ENCODE data around the gene BCO2.
A peak's percentile ranks its signal among the peaks of the same experiment; 100 is the strongest.

Gene BCO2

GRCh38 chr11:112174789-112175598, at the start of gene BCO2:
BCO2 (plus strand) TSS chr11:112175512; CDS start chr11:112175602, 90 bp downstream.
- peak; percentile 38 for TF ChIP-seq CTCF (IDR thresholded peaks at IDR 0.05; ENCODE audit: extremely low read depth, missing control alignments)
- peak; percentile 46 for DNase-seq (ENCODE audit: low spot score)

GRCh38 chr11:112127056-112127455, 48.3 kb upstream of the BCO2 start:
- no peak for DNase-seq (ENCODE audit: low spot score)

GRCh38 chr11:112128483-112129121, 46.7 kb upstream of the BCO2 start:
- no peak for DNase-seq (ENCODE audit: low spot score)
- no peak for TF ChIP-seq CTCF (IDR thresholded peaks at IDR 0.05; ENCODE audit: extremely low read depth, missing control alignments)

More at GRCh38 chr11:112127056-112127455, 48.3 kb upstream of the BCO2 start:
- TF ChIP-seq CTCF (IDR thresholded peaks at IDR 0.05; ENCODE audit: extremely low read depth, missing control alignments) = no peak

- no peak for TF ChIP-seq CTCF (IDR thresholded peaks at IDR 0.05; ENCODE audit: extremely low read depth, missing control alignments)
- no peak for DNase-seq (ENCODE audit: low spot score)
These were observed 45.7 kb upstream of the BCO2 start for GRCh38 chr11:112129656-112130055.

GRCh38 chr11:112132737-112133136, 42.6 kb upstream of the BCO2 start:
- TF ChIP-seq CTCF (IDR thresholded peaks at IDR 0.05; ENCODE audit: extremely low read depth, missing control alignments) = no peak
- no peak for DNase-seq (ENCODE audit: low spot score)

GRCh38 chr11:112134473-112134872, 40.8 kb upstream of the BCO2 start:
- DNase-seq (ENCODE audit: low spot score) = no peak
- no peak for TF ChIP-seq CTCF (IDR thresholded peaks at IDR 0.05; ENCODE audit: extremely low read depth, missing control alignments)

- TF ChIP-seq CTCF (IDR thresholded peaks at IDR 0.05; ENCODE audit: extremely low read depth, missing control alignments) = no peak
- DNase-seq (ENCODE audit: low spot score) = no peak
These were observed 31.7 kb upstream of the BCO2 start for GRCh38 chr11:112143597-112143996.

Measured in GM20000 (cell line).